Neutrophil (primary cell): Measurements from ENCODE around the gene SYTL3.

Experiments used
- H3K27ac ChIP-seq: fragments of 200-600 bp; sonication (generic); 2 replicates; pipeline ENCODE4 v1.5.1; 2016; ENCODE audit warnings: mild to moderate bottlenecking, moderate library complexity
- H3K27me3 ChIP-seq: fragments of 200-600 bp; sonication (generic); 2 replicates; pipeline ENCODE4 v1.6.0; 2016; ENCODE audit warnings: mild to moderate bottlenecking
- H3K36me3 ChIP-seq: fragments of 200-600 bp; sonication (generic); 2 replicates; pipeline ENCODE4 v1.5.1; 2017
- H3K4me1 ChIP-seq, 2 experiments: fragments of 200-600 bp in 1 of 2; sonication (generic) in 1 of 2; 1 replicate in 1 of 2; 2 replicates in 1 of 2; pipeline versions ENCODE4 v1.5.1 to v1.6.1; 2013 to 2016; ENCODE audit warnings: low read depth in 1 of 2, low read length in 1 of 2, mild to moderate bottlenecking in 1 of 2, moderate library complexity in 1 of 2; ENCODE audit not compliant: control insufficient read depth in 1 of 2, insufficient read depth in 1 of 2
- H3K4me3 ChIP-seq, 2 experiments: fragments of 200-600 bp in 1 of 2; sonication (generic) in 1 of 2; 1 replicate in 1 of 2; 2 replicates in 1 of 2; pipeline ENCODE4 v1.5.1; 2013 to 2016; ENCODE audit warnings: low read depth in 1 of 2, low read length in 1 of 2, mild to moderate bottlenecking in 1 of 2, moderate library complexity in 1 of 2
- H3K9me3 ChIP-seq: fragments of 200-600 bp; sonication (generic); 2 replicates; pipeline ENCODE4 v1.5.1; 2016
- TF ChIP-seq, protein P1 (sequence below): fragments of 200-600 bp; sonication (generic); IDR thresholded peaks from 2 replicates; pipeline ENCODE4 v1.5.1; 2016; ENCODE audit warnings: antibody characterized with exemption

The SYTL3 gene

DNA sequence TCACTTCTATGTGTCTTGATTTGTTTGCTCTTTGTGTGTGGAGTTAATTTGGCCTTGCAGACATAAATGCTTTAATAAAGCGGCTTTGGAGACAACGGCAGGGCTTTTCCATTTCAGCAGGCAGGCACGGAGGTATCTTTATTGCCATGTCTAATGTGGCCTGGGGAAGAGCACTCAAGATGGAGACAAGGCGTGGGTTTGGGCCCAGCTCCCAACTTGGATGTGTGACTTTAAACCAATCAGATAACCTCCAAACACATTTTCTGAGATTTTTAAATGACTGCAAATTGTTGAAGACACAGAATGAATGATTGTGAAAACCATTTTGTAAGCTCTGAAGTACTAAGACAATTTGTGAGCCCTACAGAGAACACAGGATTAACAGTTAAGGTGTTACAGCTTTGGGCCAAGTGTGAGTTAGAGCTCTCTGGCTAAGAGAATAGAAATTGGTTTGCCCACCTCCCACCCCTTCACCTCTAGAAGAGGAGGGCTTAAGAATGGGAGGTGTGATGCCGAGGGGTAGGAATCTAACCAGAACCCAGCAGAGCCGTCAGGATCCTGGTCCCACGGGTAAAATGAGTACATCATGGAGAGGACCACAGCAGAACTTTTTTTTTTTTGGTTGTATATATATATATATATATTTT is 14.3 kb upstream of the SYTL3 start:
- TF ChIP-seq, protein P1, sequence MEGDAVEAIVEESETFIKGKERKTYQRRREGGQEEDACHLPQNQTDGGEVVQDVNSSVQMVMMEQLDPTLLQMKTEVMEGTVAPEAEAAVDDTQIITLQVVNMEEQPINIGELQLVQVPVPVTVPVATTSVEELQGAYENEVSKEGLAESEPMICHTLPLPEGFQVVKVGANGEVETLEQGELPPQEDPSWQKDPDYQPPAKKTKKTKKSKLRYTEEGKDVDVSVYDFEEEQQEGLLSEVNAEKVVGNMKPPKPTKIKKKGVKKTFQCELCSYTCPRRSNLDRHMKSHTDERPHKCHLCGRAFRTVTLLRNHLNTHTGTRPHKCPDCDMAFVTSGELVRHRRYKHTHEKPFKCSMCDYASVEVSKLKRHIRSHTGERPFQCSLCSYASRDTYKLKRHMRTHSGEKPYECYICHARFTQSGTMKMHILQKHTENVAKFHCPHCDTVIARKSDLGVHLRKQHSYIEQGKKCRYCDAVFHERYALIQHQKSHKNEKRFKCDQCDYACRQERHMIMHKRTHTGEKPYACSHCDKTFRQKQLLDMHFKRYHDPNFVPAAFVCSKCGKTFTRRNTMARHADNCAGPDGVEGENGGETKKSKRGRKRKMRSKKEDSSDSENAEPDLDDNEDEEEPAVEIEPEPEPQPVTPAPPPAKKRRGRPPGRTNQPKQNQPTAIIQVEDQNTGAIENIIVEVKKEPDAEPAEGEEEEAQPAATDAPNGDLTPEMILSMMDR = no peak
- Histone ChIP-seq H3K36me3 (peaks cover 95% of the 10 kb centered on the region), H3K27me3 (no peaks in the 10 kb centered on the region), H3K27ac (peak overlapping the region; percentile 40), H3K9me3 (no peaks in the 10 kb centered on the region), H3K4me3 (no peak overlapping the region), H3K4me1 (peaks cover 3 to 15% of the 10 kb centered on the region in 2 experiments)

DNA sequence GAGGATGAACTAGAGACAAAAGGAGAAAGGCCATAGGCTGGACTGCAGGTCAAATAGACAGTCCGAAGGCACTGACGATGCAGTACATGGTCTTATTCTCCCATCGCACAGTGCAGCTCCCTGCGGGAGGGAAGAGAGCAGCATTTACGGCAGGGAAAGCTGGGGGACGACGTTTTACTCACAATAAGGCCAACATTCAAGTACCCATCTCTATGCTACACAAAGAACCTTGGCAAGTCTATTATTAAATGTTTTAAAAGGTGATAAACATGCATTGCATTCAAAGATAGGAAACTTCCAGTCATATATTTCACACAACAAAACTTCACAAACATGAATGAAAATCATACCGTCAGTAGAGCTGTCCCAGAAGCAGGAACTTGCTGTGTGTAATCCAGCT is 13.1 kb upstream of the SYTL3 start:
- no peak overlapping the region for H3K27ac ChIP-seq
- peaks cover 9 to 27% of the 10 kb centered on the region in 2 experiments for H3K4me1 ChIP-seq
- TF ChIP-seq, protein P1 = no peak
- H3K27me3 ChIP-seq = no peaks in the 10 kb centered on the region
- no peak overlapping the region for H3K4me3 ChIP-seq
- no peaks in the 10 kb centered on the region for H3K9me3 ChIP-seq
- H3K36me3 ChIP-seq = peaks cover 95% of the 10 kb centered on the region

GRCh38 chr6:158638324-158638854 is 11.5 kb upstream of the SYTL3 start:
- TF ChIP-seq, protein P1 = no peak
- H3K9me3 ChIP-seq = no peaks in the 10 kb centered on the region
- peaks cover 26 to 39% of the 10 kb centered on the region in 2 experiments for H3K4me1 ChIP-seq
- peak overlapping the region; percentile 60 for H3K27ac ChIP-seq
- H3K27me3 ChIP-seq = no peaks in the 10 kb centered on the region
- no peak overlapping the region for H3K4me3 ChIP-seq
- peaks cover 85% of the 10 kb centered on the region for H3K36me3 ChIP-seq

DNA sequence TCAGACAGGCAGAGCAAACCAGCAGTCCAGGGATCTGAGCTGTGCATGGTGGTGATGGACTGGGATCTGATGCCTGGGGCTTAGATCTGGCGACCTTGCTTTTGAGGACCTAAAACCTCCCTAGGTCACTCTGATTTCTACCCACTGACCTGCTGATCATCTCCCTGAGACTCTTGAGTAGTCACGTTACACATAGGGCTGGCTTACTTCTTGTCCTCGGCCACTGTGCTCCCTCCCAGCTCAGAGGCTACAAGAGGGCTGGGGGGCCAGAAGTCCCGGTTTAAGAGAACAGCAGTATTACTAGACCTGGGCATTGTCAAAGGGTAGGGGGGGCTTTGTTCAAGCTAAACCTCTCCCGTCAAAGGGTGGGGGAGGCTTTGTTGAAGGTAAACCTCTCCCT is 10.8 kb upstream of the SYTL3 start:
- Histone ChIP-seq H3K27me3 (no peaks in the 10 kb centered on the region), H3K4me1 (peaks cover 31 to 42% of the 10 kb centered on the region in 2 experiments)

GRCh38 chr6:158640519-158640918 is 9.3 kb upstream of the SYTL3 start:
- H3K27ac ChIP-seq = no peak overlapping the region

More for the DNA sequence above, 10.8 kb upstream of the SYTL3 start:
- H3K36me3 ChIP-seq = peaks cover 78% of the 10 kb centered on the region
- no peak overlapping the region for H3K4me3 ChIP-seq
- H3K9me3 ChIP-seq = no peaks in the 10 kb centered on the region
- H3K27ac ChIP-seq = peak overlapping the region; percentile 60
- TF ChIP-seq, protein P1 = no peak

More at GRCh38 chr6:158640519-158640918, 9.3 kb upstream of the SYTL3 start:
- Histone ChIP-seq H3K4me1 (peaks cover 39 to 50% of the 10 kb centered on the region in 2 experiments), H3K27me3 (no peaks in the 10 kb centered on the region), H3K4me3 (no peak overlapping the region), H3K36me3 (peaks cover 63% of the 10 kb centered on the region), H3K9me3 (no peaks in the 10 kb centered on the region)
- TF ChIP-seq, protein P1 = no peak
